Uterus (tissue), 4 donors: Measurements from ENCODE around the gene CREB1. TPM values are rescaled to one million over a fixed set of nuclear protein-coding genes. Genes with fewer than 3 reads are reported as not detected.

Experiments used
- DNase-seq, 2 donors: peaks; one replicate each; pipeline ENCODE4 v3.0.0-alpha.2; 2019 to 2020
- H3K27ac ChIP-seq, 2 donors: fragments of 200-600 bp; sonication (generic); 1 replicate in 1 of 2; 2 replicates in 1 of 2; pipeline ENCODE4 v1.5.1; 2016 to 2018
- H3K27me3 ChIP-seq, 2 donors: fragments of 200-600 bp; sonication (generic); one replicate each; pipeline ENCODE4 v1.5.1; 2018 to 2019; ENCODE audit warnings: control low read depth in 1 of 2
- H3K36me3 ChIP-seq, 2 donors: fragments of 200-600 bp; sonication (generic); one replicate each; pipeline ENCODE4 v1.5.1; 2019; ENCODE audit warnings: control low read depth in 1 of 2
- H3K4me1 ChIP-seq, 2 donors: fragments of 200-600 bp; sonication (generic); one replicate each; pipeline ENCODE4 v1.5.1; 2018 to 2019; ENCODE audit warnings: control low read depth in 1 of 2
- H3K4me3 ChIP-seq, 2 donors: fragments of 200-600 bp; sonication (generic); 1 replicate in 1 of 2; 2 replicates in 1 of 2; pipeline ENCODE4 v1.5.1; 2018 to 2019; ENCODE audit warnings: mild to moderate bottlenecking in 1 of 2
- H3K9me3 ChIP-seq, 2 donors: fragments of 200-600 bp; sonication (generic); one replicate each; pipeline ENCODE4 v1.5.1; 2019; ENCODE audit warnings: control low read depth in 1 of 2
- CTCF ChIP-seq, 4 experiments: fragments of 200-600 bp in 2 of 4; fragments of 450-650 bp in 2 of 4; sonication (generic) in 2 of 4; IDR thresholded peaks; one replicate each; pipeline ENCODE4 v1.5.1; 2016 to 2019; ENCODE audit warnings: antibody characterized with exemption in 4 of 4, mild to moderate bottlenecking in 2 of 4, moderate library complexity in 1 of 4
- POLR2A ChIP-seq, 2 donors: fragments of 450-650 bp; IDR thresholded peaks; one replicate each; pipeline ENCODE4 v1.6.1; 2016; ENCODE audit warnings: antibody characterized with exemption in 2 of 2, mild to moderate bottlenecking in 1 of 2, moderate library complexity in 1 of 2
- intact Hi-C: fragments of 100-400 bp; cut with DNase I; formaldehyde crosslinking; loops from one replicate; pipeline ENCODE4 v1.15.1; 2023; ENCODE audit warnings: low total_unique reads
- total RNA-seq, 4 donors: library from RNA; depleted of rRNA in 3 of 4; stranded (reverse); fragments of >200 nt in 3 of 4; gene quantifications; one replicate each; pipeline versions ENCODE4 v1.1.0 to v1.2.4, GENCODE V29; 2014 to 2023
- donor health status: DM: yes; HTN: yes; CAD: no.

CREB1 gene
- total RNA-seq, 4 donors from 2014 or later, result 36.5 to 96.5 (median 71.7) TPM

- no peak for DNase-seq
- intact Hi-C loops, result no loop called here
- TF ChIP-seq POLR2A (IDR thresholded peaks at IDR 0.05) (no peak), CTCF (IDR thresholded peaks at IDR 0.05) (no peak)
- no peak overlapping the region for H3K4me3 ChIP-seq
- H3K4me1 ChIP-seq, result peaks cover 0 to 3% of the 10 kb centered on the region in 2 donors
- no peaks in the 10 kb centered on the region for H3K27me3 ChIP-seq
- no peak overlapping the region for H3K27ac ChIP-seq
- no peaks in the 10 kb centered on the region for H3K36me3 ChIP-seq
- H3K9me3 ChIP-seq, result no peaks in the 10 kb centered on the region
Observed at GRCh38 chr2:207603486-207603885, 73.7 kb downstream of the CREB1 start.

- no peak for DNase-seq
- Histone ChIP-seq H3K4me3 (no peak overlapping the region), H3K27ac (no peak overlapping the region), H3K36me3 (no peaks in the 10 kb centered on the region), H3K9me3 (no peaks in the 10 kb centered on the region), H3K27me3 (no peaks in the 10 kb centered on the region), H3K4me1 (no peaks in the 10 kb centered on the region)
- TF ChIP-seq CTCF (IDR thresholded peaks at IDR 0.05), result no peak
- no peak for TF ChIP-seq POLR2A (IDR thresholded peaks at IDR 0.05)
- intact Hi-C loops, result no loop called here
Observed at GRCh38 chr2:207606399-207606798, 76.6 kb downstream of the CREB1 start.

GRCh38 chr2:207606829-207607228 lies 77.1 kb downstream of the CREB1 start:
- Histone ChIP-seq H3K4me3 (no peak overlapping the region), H3K4me1 (no peaks in the 10 kb centered on the region), H3K27ac (no peak overlapping the region), H3K9me3 (no peaks in the 10 kb centered on the region), H3K27me3 (no peaks in the 10 kb centered on the region), H3K36me3 (no peaks in the 10 kb centered on the region)
- intact Hi-C loops, result no loop called here
- no peak for TF ChIP-seq POLR2A (IDR thresholded peaks at IDR 0.05)
- TF ChIP-seq CTCF (IDR thresholded peaks at IDR 0.05), result no peak
- DNase-seq, result no peak

GRCh38 chr2:207612714-207613113 lies 83.0 kb downstream of the CREB1 start:
- intact Hi-C loops, result no loop called here
- TF ChIP-seq POLR2A (IDR thresholded peaks at IDR 0.05) (no peak), CTCF (IDR thresholded peaks at IDR 0.05) (no peak)

GRCh38 chr2:207614824-207615223 lies 85.1 kb downstream of the CREB1 start:
- Histone ChIP-seq H3K27ac (no peak overlapping the region), H3K36me3 (no peaks in the 10 kb centered on the region), H3K4me3 (no peak overlapping the region), H3K9me3 (no peaks in the 10 kb centered on the region), H3K4me1 (no peaks in the 10 kb centered on the region), H3K27me3 (no peaks in the 10 kb centered on the region)
- DNase-seq, result no peak
- intact Hi-C loops, result no loop called here
- TF ChIP-seq POLR2A (IDR thresholded peaks at IDR 0.05), result no peak
- no peak for TF ChIP-seq CTCF (IDR thresholded peaks at IDR 0.05)

More at GRCh38 chr2:207612714-207613113, 83.0 kb downstream of the CREB1 start:
- Histone ChIP-seq H3K36me3 (no peaks in the 10 kb centered on the region), H3K27ac (no peak overlapping the region), H3K4me1 (no peaks in the 10 kb centered on the region), H3K27me3 (no peaks in the 10 kb centered on the region), H3K9me3 (no peaks in the 10 kb centered on the region), H3K4me3 (no peak overlapping the region)
- no peak for DNase-seq
